Activated CD4-positive, alpha-beta T cell treated with anti-CD3 and anti-CD28 coated beads for 36 hours (primary cell): ENCODE data around the gene ZNF367. TPM values are rescaled to one million over a fixed set of nuclear protein-coding genes. Genes with fewer than 3 reads are reported as not detected.
"Not testable (repeated sequence)": the region's sequence is repeated elsewhere in the genome, so short reads cannot be mapped to it uniquely, and the experiment has no call there.

Experiments used
- ATAC-seq: fragments of 200-7000 bp; cut with Tn5 transposase; one replicate; pipeline ENCODE4 v1.10.0; 2021; ENCODE audit warnings: mild to moderate bottlenecking, moderate library complexity
- CTCF ChIA-PET: fragments of 350-600 bp; sonication (Branson Sonifier 250); formaldehyde crosslinking; loops from one replicate; lab custom pipeline; 2021; ENCODE audit warnings: antibody characterized with exemption; lab: Charles Lee
- POLR2A ChIA-PET: fragments of 350-600 bp; sonication (Branson Sonifier 250); formaldehyde crosslinking; loops from one replicate; lab custom pipeline; 2021; ENCODE audit warnings: antibody characterized with exemption, inconsistent platforms; lab: Charles Lee
- DNase-seq: peaks from one replicate; pipeline ENCODE4 v3.0.0-alpha.2; 2020
- H3K27ac Mint-ChIP-seq: one replicate; pipeline ENCODE4 v1.8.0; 2021; ENCODE audit warnings: mixed read lengths
- H3K27me3 Mint-ChIP-seq: one replicate; pipeline ENCODE4 v1.8.0; 2021; ENCODE audit warnings: mixed read lengths
- H3K36me3 Mint-ChIP-seq: one replicate; pipeline ENCODE4 v1.8.0; 2021; ENCODE audit warnings: low read depth, mixed read lengths
- H3K4me1 Mint-ChIP-seq: one replicate; pipeline ENCODE4 v1.8.0; 2021; ENCODE audit warnings: mixed read lengths
- H3K4me3 Mint-ChIP-seq: one replicate; pipeline ENCODE4 v1.8.0; 2021; ENCODE audit warnings: mild to moderate bottlenecking, moderate library complexity, mixed read lengths
- H3K9me3 Mint-ChIP-seq: one replicate; pipeline ENCODE4 v1.8.0; 2021; ENCODE audit warnings: low read depth, mixed read lengths
- intact Hi-C, 2 experiments: fragments of 100-400 bp; cut with DNase I in 1 of 2; cut with micrococcal nuclease in 1 of 2; formaldehyde crosslinking; loops; one replicate each; pipeline versions ENCODE4 v1.14.2 to v1.15.1; 2022 to 2024; cut with DNase I, micrococcal nuclease
- total RNA-seq, 2 experiments: library from RNA; stranded (reverse); gene quantifications; one replicate each; pipeline ENCODE4 v1.2.3, GENCODE V29; 2021

The ZNF367 gene
- total RNA-seq, 2 experiments from 2014 or later: 22.0 to 24.2 TPM

DNA sequence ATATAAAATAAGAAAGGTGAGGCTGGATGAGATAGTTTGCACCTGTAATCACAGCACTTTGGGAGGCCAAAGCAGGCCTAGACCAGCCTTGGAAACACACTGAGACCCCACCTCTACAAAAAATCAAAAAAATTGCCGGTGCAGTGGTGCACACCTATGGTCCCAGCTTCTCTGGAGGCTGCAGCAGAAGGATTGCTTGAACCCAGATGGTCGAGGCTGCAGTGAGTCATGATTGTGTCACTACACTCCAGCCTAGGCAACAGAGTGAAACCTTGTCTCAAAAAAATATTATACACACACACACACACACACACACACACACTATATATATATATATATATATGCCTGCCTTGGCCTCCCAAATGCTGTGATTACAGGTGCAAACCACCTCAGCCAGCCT lies 36.0 kb downstream of the ZNF367 start:
- no peaks in the 10 kb centered on the region for H3K9me3 Mint-ChIP-seq
- H3K4me1 Mint-ChIP-seq: peaks cover 23% of the 10 kb centered on the region
- H3K27ac Mint-ChIP-seq: no peak overlapping the region
- H3K27me3 Mint-ChIP-seq: no peaks in the 10 kb centered on the region
- ATAC-seq (peak; percentile 40), DNase-seq (peak; percentile 36)
- peaks cover 18% of the 10 kb centered on the region for H3K36me3 Mint-ChIP-seq
- intact Hi-C loops: no loop called here
- H3K4me3 Mint-ChIP-seq: no peak overlapping the region
- ChIA-PET CTCF (interaction anchor here (0.6 kb wide), 1 partner anchor 1893 kb away, joined by 3 read pairs; no protein-coding TSS in a partner anchor), POLR2A (interaction anchor here (0.7 kb wide), 1 partner anchor 572 kb away, joined by 3 read pairs; no protein-coding TSS in a partner anchor)

GRCh38 chr9:96381696-96382095 lies 36.5 kb downstream of the ZNF367 start:
- no peak overlapping the region for H3K4me3 Mint-ChIP-seq
- no peaks in the 10 kb centered on the region for H3K27me3 Mint-ChIP-seq
- ChIA-PET POLR2A (no interaction called here), CTCF (interaction anchor here (0.6 kb wide), 1 partner anchor 1893 kb away, joined by 3 read pairs; no protein-coding TSS in a partner anchor)
- peaks cover 23% of the 10 kb centered on the region for H3K4me1 Mint-ChIP-seq
- intact Hi-C loops: no loop called here
- DNase-seq (no peak), ATAC-seq (no peak)
- peaks cover 17% of the 10 kb centered on the region for H3K36me3 Mint-ChIP-seq
- H3K27ac Mint-ChIP-seq: no peak overlapping the region
- no peaks in the 10 kb centered on the region for H3K9me3 Mint-ChIP-seq

- no peak for DNase-seq
- Mint-ChIP-seq H3K27me3 (no peaks in the 10 kb centered on the region), H3K27ac (no peak overlapping the region), H3K9me3 (no peaks in the 10 kb centered on the region), H3K4me3 (no peak overlapping the region), H3K36me3 (peaks cover 14% of the 10 kb centered on the region), H3K4me1 (peaks cover 23% of the 10 kb centered on the region)
- no peak for ATAC-seq
- ChIA-PET CTCF (no interaction called here), POLR2A (no interaction called here)
- intact Hi-C loops: no loop called here
Observed at GRCh38 chr9:96381125-96381524, 37.0 kb downstream of the ZNF367 start.

GRCh38 chr9:96379461-96379860 lies 38.7 kb downstream of the ZNF367 start:
- no peak for DNase-seq
- peaks cover 8% of the 10 kb centered on the region for H3K36me3 Mint-ChIP-seq
- H3K4me1 Mint-ChIP-seq: peaks cover 23% of the 10 kb centered on the region
- ATAC-seq: no peak
- intact Hi-C loops: no loop called here
- ChIA-PET POLR2A (no interaction called here), CTCF (no interaction called here)
- no peak overlapping the region for H3K27ac Mint-ChIP-seq
- H3K27me3 Mint-ChIP-seq: no peaks in the 10 kb centered on the region
- no peak overlapping the region for H3K4me3 Mint-ChIP-seq
- H3K9me3 Mint-ChIP-seq: no peaks in the 10 kb centered on the region

GRCh38 chr9:96378187-96378586 lies 40.0 kb downstream of the ZNF367 start:
- ChIA-PET CTCF (no interaction called here), POLR2A (interaction anchor here (0.6 kb wide), 1 partner anchor 38 kb away, joined by 3 read pairs; no protein-coding TSS in a partner anchor)
- no peak for ATAC-seq
- Mint-ChIP-seq H3K4me3 (no peak overlapping the region), H3K27ac (no peak overlapping the region), H3K9me3 (no peaks in the 10 kb centered on the region), H3K36me3 (peaks cover 1% of the 10 kb centered on the region), H3K27me3 (no peaks in the 10 kb centered on the region), H3K4me1 (peaks cover 16% of the 10 kb centered on the region)
- intact Hi-C loops: no loop called here
- no peak for DNase-seq

GRCh38 chr9:96376891-96377874 lies 41.0 kb downstream of the ZNF367 start:
- peaks cover 9% of the 10 kb centered on the region for H3K4me1 Mint-ChIP-seq
- CTCF ChIA-PET: no interaction called here
- POLR2A ChIA-PET: interaction anchor here (0.6 kb wide), 1 partner anchor 39 kb away, joined by 3 read pairs; no protein-coding TSS in a partner anchor

DNA sequence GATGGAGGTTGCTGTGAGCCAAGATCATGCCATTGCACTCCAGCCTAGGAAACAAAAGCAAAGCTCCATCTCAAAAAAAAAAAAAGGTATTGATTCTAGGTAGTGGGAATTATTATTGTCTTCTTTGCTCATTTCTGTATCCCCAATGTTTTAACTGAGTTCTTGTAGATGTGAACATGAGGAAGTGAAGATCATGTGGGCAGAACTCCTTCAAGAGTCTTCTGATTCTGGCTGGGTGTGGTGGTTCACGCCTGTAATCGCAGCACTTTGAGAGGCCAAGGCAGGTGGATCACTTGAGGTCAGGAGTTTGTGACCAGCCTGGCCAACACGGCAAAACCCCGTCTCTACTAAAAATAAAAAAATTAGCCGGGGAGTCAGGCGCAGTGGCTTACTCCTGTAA lies 42.7 kb downstream of the ZNF367 start:
- H3K36me3 Mint-ChIP-seq, H3K9me3 Mint-ChIP-seq, DNase-seq, H3K27me3 Mint-ChIP-seq, H3K4me3 Mint-ChIP-seq, H3K27ac Mint-ChIP-seq, H3K4me1 Mint-ChIP-seq, intact Hi-C loops, ATAC-seq, POLR2A ChIA-PET, CTCF ChIA-PET: not testable (repeated sequence)

More at GRCh38 chr9:96376891-96377874, 41.0 kb downstream of the ZNF367 start:
- DNase-seq (no peak), ATAC-seq (no peak)
- Mint-ChIP-seq H3K27ac (no peak overlapping the region), H3K4me3 (no peak overlapping the region), H3K27me3 (no peaks in the 10 kb centered on the region), H3K36me3 (no peaks in the 10 kb centered on the region), H3K9me3 (no peaks in the 10 kb centered on the region)
- intact Hi-C loops: no loop called here

DNA sequence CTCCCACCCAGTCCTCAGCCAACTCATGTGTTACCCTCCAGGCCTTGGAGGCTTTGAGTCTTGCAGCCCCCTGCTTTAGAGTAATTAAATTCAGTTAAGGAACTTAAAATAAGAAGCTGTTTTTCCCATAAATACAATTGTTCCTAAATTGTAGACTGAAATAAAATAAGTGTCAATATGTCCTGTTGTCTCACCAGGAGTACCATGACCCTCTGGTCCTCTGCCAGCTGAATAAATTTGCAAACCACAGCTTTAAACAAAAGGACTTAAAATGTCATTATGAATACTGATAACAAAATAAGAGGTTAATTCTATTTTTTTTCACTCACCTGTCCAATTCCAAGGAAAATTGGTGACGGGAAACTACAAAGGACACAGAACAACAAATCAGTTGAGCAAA lies 50.2 kb downstream of the ZNF367 start:
- CTCF ChIA-PET: interaction anchor here (1.0 kb wide), 1 partner anchor 40 kb away, joined by 3 read pairs; no protein-coding TSS in a partner anchor

GRCh38 chr9:96363175-96363967 lies 54.8 kb downstream of the ZNF367 start:
- DNase-seq (no peak), ATAC-seq (no peak)
- CTCF ChIA-PET: no interaction called here
- no peak overlapping the region for H3K27ac Mint-ChIP-seq
- H3K4me1 Mint-ChIP-seq: no peaks in the 10 kb centered on the region
- POLR2A ChIA-PET: no interaction called here
- H3K27me3 Mint-ChIP-seq: no peaks in the 10 kb centered on the region
- peaks cover 11% of the 10 kb centered on the region for H3K36me3 Mint-ChIP-seq
- no peak overlapping the region for H3K4me3 Mint-ChIP-seq
- no peaks in the 10 kb centered on the region for H3K9me3 Mint-ChIP-seq
- intact Hi-C loops: no loop called here

More for the DNA sequence above, 50.2 kb downstream of the ZNF367 start:
- H3K36me3 Mint-ChIP-seq: peaks cover 8% of the 10 kb centered on the region
- intact Hi-C loops: no loop called here
- no peak overlapping the region for H3K4me3 Mint-ChIP-seq
- DNase-seq (no peak), ATAC-seq (no peak)
- H3K9me3 Mint-ChIP-seq: no peaks in the 10 kb centered on the region
- POLR2A ChIA-PET: no interaction called here
- no peaks in the 10 kb centered on the region for H3K4me1 Mint-ChIP-seq
- no peak overlapping the region for H3K27ac Mint-ChIP-seq
- no peaks in the 10 kb centered on the region for H3K27me3 Mint-ChIP-seq

GRCh38 chr9:96362119-96362518 lies 56.1 kb downstream of the ZNF367 start:
- CTCF ChIA-PET, intact Hi-C loops, POLR2A ChIA-PET, H3K27ac Mint-ChIP-seq, H3K9me3 Mint-ChIP-seq, H3K27me3 Mint-ChIP-seq, ATAC-seq, DNase-seq, H3K4me1 Mint-ChIP-seq, H3K4me3 Mint-ChIP-seq: not testable (repeated sequence)
- peaks cover 11% of the 10 kb centered on the region for H3K36me3 Mint-ChIP-seq

GRCh38 chr9:96361668-96362067 lies 56.5 kb downstream of the ZNF367 start:
- H3K36me3 Mint-ChIP-seq: peaks cover 11% of the 10 kb centered on the region
- H3K9me3 Mint-ChIP-seq: no peaks in the 10 kb centered on the region
- H3K4me1 Mint-ChIP-seq: no peaks in the 10 kb centered on the region
- H3K4me3 Mint-ChIP-seq: no peak overlapping the region
- no peak for ATAC-seq
- DNase-seq: no peak
- ChIA-PET POLR2A (interaction anchor here (0.6 kb wide), 1 partner anchor 635 kb away, joined by 3 read pairs; no protein-coding TSS in a partner anchor), CTCF (no interaction called here)
- H3K27me3 Mint-ChIP-seq: no peaks in the 10 kb centered on the region
- intact Hi-C loops: no loop called here
- H3K27ac Mint-ChIP-seq: no peak overlapping the region
